GM12801 (cell line): ENCODE data around the gene BPIFB4.

Experiments
- CTCF ChIP-seq: IDR thresholded peaks from one replicate; pipeline ENCODE4 v1.5.1; 2011; ENCODE audit warnings: control low read depth; ENCODE audit not compliant: insufficient read length; ENCODE audit errors: extremely low read depth

Gene BPIFB4

GRCh38 chr20:33104336-33104735, 24.9 kb downstream of the BPIFB4 start:
- no peak for TF ChIP-seq CTCF

GRCh38 chr20:33105316-33105924, 26.0 kb downstream of the BPIFB4 start:
- TF ChIP-seq CTCF: no peak

GRCh38 chr20:33108661-33109060, 29.2 kb downstream of the BPIFB4 start:
- TF ChIP-seq CTCF: no peak

GRCh38 chr20:33110147-33110825, 30.8 kb downstream of the BPIFB4 start:
- no peak for TF ChIP-seq CTCF

GRCh38 chr20:33111306-33111705, 31.9 kb downstream of the BPIFB4 start:
- no peak for TF ChIP-seq CTCF

- no peak for TF ChIP-seq CTCF
These were observed 33.3 kb downstream of the BPIFB4 start for GRCh38 chr20:33112547-33113386.

- no peak for TF ChIP-seq CTCF
These were observed 34.0 kb downstream of the BPIFB4 start for GRCh38 chr20:33113387-33113908.
